Activated T-cell treated with anti-CD3 and anti-CD28 coated beads for 1 hour (primary cell): ENCODE measurements around the gene AAK1.
A peak's percentile ranks its signal among the peaks of the same experiment; 100 is the strongest.
"Not testable (repeated sequence)": the region's sequence is repeated elsewhere in the genome, so short reads cannot be mapped to it uniquely, and the experiment has no call there.

Experiments
- DNase-seq: peaks from one replicate; pipeline ENCODE4 v3.0.0-alpha.2; 2020; ENCODE audit warnings: low read depth

Gene AAK1

DNA sequence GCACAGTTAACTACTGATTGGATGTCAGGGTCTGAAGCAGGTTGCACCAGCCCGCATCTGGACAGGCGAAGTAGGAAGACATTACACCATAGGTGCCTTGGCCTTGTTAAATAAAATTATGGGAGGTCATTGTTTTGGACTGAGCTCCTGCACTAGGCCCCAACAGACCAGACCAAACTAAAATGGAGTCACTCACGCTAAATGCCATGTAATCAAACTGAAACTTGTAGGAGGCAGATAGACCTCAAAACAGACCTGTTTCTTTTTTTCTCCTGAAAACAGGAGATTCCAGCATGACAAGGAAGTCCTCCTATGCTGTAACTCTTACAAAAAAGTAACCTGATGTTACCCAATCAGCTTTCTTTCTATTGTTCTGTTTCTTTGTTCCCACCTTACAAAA lies 190.9 kb downstream of the AAK1 start:
- no peak for DNase-seq

DNA sequence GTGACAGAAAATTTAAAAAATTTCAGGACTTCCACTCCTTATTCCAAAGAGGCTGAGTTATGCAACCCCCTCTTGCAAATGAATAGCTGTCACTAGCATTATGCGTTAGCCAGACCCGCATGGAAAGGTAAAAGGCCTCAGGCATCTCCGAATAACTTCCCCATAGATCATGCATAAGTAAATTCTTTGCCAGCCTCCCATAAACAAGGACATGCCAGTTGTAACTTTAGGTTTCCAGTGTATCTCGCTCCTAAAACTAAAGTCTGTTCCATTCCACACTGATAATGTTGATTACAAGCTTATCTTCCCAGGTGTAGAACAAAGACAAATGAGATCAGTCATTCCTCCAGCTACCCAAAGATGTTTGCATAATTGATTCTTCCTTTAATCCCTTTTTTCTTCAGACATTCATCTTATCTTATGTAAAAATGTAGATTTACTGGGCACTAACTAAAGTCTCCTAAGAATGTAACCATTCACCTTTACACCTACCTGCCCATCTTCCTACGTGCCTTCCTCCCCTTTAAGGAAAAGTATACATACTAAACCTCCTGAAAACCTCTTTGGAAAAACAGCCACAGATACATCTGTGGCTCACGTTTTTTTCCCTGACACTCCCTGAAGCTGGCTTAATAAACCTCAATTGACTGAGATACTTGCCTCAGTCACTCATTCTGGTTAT lies 192.7 kb downstream of the AAK1 start:
- DNase-seq = no peak

DNA sequence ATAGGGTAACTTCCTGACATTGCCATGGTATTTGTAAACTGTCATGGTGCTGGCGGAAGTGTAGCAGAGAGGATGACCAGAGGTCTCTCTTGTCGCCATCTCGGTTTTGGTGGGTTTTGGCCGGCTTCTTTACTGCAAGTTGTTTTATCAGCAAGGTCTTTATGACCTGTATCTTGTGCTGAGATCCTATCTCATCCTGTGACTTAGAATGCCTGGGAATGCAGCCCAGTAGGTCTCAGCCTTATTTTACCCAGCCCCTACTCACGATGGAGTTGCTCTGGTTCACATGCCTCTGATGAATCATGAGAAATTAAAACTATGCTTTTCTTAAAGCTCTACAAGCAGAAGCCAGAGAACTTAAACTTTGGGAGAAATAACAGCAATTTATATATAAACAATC lies 193.6 kb downstream of the AAK1 start:
- no peak for DNase-seq

DNA sequence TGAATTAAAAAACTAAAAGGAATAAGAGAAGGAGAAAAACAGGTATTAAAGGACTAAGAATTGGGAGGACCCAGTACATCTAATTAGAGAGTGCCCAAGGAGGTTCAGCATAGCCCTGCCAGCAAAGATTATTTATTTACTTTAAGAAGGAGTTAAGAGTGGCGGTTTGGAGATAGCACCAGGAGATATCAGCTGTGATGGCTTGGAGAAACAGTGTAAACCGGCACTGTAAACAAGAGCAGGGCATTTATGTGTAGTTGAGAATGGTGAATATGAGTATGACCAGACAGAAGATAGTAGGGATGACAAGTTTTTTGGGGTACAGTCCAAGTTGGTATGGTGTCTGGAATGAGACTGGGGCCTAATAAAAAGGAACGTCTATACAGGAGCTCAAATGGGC lies 199.9 kb downstream of the AAK1 start:
- DNase-seq = not testable (repeated sequence)

DNA sequence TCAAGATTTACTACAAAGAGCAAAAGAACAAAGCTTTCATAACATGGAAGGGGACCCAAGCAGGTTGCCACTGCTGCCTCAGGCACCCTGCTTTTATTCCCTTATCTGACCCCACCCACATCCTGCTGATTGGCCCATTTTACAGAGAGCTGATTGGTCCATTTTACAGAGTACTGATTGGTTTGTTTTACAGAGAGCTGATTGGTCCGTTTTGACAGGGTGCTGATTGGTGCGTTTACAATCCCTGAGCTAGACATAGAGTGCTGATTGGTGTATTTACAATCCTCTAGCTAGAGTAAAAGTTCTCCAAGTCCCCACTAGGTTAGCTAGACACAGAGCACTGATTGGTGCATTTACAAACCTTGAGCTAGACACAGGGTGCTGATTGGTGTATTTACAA lies 204.0 kb downstream of the AAK1 start:
- not testable (repeated sequence) for DNase-seq

DNA sequence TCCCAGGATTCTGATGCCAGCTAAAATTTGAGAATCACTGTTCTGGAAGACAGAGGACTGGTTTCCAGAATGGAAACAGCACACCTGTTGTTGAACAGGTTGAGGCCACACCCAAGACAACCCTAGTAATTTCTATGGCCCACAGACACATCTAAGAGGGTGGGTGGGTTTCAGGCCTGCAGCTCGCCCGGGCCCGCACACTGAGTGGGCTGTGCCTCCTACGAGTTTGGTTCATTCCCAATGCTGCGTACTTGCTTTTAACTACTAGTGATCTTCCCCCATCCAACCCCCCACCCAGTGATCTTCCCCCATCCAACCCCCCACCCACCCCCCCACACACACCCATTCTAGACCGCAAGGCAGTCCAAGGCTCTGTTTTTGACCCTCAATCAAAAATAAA lies 205.0 kb downstream of the AAK1 start:
- no peak for DNase-seq

DNA sequence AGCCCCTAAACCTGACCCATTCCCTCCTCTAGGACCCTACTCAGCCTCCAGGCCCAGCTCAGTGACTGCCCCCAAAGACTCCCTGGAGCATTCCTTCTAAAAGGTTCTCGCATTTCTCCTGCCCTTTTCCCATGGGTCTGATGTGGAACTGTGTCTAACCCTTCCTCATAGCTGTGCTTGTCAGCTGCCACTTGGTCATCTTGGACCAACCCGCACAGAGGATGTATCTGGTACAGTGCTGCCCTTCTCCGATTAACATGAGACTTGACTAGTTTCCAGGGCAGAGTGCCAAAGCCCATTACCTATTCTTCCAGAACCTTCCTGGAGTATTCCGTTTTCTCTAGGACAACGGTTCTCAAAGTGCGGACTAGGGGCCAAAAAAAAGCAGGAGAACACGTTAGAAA lies 205.8 kb downstream of the AAK1 start:
- no peak for DNase-seq

DNA sequence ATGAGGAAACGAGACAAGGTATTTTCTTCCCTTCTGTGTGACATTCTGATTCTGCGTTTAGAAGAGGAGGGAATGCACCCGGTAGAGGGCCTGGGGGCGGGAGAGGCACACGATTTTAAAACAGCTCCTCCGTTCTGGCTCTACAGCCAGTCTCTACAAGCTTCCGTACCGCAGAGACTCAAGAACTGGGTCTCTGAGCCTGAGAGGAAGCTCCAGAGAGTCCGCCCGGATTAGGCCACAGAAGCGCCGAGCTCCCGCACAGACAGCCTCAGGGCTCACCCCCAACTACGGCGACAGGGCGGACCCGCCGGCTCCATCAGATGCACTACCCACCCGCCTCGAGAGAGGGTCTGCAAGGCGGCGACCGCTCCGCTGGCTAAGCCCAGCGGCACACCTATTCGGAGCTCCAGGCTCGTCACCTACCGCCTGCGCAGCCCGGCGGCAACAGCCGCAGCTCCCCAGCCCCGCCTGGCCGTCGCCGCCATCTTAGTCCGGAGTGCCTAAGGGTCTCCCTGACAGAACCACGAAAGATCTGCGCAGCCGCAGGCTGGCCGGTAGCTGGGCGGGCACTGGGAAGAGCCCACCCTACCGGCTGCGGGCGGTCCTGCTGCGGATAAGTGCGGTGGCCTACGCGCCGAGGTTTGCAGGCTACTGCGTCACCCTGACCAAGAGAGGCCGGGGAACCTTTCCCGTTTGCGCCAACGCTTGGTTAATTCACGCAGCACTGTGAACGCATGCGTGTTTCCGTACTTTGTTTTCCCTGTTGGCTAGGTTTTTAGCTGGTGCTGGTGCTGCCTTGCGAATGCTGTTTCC lies 206.4 kb downstream of the AAK1 start, which contains the start of gene NFU1:
NFU1 (minus strand) TSS at position 498 of the 813 bp plus-strand sequence; CDS start at position 485, 13 bp downstream.
- peak; percentile 67 for DNase-seq

DNA sequence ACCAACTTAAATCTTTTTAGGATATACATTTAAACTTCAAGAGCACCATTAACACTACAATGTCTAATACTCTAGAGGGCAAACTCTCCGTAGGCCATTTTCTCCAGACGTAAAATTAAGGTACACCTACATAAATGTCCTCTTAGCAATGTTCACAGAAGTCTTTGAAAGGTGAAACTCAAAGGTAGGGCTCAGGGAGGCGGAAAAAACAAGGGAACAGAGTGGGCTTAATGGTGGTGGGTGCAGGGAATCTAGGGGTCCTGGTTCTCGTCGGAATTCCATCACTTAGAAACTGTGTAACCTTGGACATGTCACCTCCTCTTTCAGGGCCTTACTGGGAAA lies 207.0 kb downstream of the AAK1 start:
- no peak for DNase-seq

DNA sequence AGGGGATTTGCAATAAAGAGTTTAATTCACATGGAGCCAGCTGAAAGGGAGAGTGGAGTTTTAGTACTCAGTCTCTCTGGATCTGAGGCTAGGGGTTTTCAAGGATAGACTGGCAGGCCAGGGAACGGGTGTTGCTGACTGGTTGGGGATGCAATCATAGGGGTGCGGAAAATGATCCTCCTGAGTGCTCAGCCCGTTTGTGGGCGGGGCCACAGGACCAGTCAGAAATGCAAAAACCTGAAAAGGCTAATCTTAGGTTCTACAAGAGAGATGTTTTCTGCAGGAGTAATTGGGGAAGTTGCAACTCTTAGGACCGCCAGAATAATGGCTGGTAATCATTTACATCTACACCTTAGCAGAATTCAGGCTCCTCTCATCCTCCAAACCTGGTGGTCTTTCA lies 208.8 kb downstream of the AAK1 start:
- DNase-seq = no peak

DNA sequence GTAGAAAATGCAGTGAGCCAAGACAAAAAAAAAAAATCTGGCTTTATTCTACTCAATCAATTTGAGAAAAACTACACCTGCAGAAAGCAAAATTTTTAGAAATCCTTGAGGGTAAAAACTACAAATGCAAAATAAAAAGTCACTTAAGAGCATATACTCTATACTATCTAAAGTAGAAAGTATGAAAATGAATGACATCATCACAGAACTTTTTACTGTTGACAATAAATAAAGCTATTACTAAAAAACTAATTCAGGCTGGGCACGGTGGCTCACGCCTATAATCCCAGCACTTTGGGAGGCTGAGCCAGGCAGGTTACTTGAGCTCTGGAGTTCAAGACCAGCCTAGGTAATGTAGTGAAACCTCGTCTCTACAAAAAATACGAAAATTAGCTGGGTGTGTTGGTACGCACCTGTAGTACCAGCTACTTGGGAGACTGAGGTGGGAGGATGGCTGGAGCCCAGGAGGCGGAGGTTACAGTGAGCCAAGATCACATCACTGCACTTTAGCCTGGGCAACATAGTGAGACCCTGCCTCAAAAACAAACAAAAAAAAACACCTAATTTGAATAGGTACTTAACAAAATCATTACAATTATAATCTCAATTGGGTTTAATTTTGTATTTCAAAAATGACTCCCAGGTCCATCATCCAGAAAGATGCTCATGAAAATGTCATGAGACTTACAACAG lies 213.9 kb downstream of the AAK1 start:
- no peak for DNase-seq

DNA sequence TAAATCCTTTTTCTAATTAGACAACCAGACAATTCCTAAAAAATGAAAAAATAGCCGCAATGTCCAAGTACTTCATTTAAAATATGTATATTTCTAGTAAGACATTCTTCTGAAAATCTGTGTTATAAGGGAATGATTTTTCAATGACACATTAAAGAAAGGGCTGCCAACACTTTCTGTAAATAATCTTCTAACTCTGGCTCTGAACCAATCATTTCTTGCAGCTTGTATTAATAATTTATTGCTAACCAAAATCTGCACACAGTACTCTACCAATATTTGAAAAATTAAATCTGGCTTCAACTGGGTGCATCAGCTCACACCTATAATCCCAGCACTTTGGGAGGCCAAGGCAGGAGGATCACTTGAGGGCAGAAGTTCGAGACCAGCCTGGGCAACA lies 214.6 kb downstream of the AAK1 start:
- no peak for DNase-seq

DNA sequence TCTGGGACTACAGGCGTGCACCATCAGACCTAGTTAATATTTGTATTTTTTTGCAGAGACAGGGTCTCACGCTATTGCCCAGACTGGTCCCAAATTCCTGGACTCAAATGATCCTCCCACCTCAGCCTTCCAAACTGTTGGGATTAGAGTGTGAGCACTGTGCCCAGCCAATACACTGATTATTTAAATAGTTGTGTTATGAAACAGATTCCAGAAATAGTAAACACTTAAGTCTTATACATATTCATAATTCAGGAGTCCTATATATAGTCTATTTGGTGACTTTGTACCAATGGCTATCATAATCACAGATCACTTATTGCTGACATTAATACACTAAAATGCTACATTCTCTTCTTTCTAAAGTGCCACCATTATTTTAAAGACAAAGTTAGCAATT lies 219.1 kb downstream of the AAK1 start:
- no peak for DNase-seq

DNA sequence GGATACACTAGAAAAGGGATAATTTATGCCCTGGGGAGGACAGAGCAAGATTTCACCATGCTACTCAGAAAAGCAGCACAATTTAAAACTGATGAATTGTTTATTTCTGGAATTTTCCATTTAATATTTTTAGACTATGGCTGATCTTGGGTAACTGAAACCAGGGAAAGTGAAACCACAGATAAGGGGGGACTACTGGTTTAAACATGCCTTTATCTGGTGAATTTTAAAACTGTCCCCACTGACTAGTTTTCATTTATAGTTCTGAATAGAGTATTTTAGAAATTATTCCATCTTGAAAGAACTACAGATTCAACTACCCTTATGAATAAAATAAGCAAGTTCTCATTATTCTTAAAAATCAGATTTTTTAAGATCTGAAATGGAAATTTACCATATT lies 221.3 kb downstream of the AAK1 start:
- no peak for DNase-seq

DNA sequence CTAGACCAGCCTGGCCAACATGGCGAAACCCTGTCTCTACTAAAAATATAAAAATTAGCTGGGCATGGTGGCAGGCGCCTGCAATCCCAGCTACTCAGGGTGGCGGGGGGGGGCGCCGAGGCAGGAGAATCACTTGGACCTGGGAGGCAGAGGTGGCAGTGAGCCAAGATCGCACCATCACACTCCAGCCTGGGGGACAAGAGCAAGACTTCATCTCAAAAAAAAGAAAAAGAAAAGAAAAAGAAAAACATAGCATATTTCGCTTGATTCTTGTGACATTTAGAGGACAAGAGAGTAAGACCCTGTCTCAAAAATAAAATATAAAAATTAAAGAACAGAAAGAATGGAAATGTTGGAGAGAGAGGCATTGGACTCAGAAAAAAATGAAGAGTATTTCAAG lies 224.4 kb downstream of the AAK1 start:
- not testable (repeated sequence) for DNase-seq

DNA sequence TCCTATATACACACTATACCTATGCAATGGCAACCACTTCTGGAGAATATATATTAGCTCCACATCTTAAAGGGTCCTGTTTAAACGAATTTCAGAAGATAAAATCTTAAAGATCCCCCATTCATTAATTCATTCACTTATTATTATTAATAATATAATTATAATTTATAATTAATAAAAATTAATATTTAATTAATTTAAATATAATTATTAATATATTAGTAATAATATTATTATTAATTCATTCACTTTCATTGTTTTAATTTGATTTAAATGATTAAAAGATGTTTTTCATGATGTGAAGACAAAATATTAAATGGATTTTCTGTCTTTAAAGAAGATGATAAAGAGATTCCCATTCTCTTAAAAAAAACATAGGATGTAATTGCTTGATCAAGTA lies 227.4 kb downstream of the AAK1 start:
- DNase-seq = no peak
